Ascending aorta (tissue), 2 donors: ENCODE measurements around the gene PITPNC1. TPM values are rescaled to one million over a fixed set of nuclear protein-coding genes. Genes with fewer than 3 reads are reported as not detected.
"Not testable (repeated sequence)": the region's sequence is repeated elsewhere in the genome, so short reads cannot be mapped to it uniquely, and the experiment has no call there.

Experiments used
- DNase-seq, 2 donors: peaks; one replicate each; pipeline ENCODE4 v3.0.0-alpha.2; 2019; ENCODE audit warnings: low spot score in 2 of 2
- H3K27ac ChIP-seq, 2 donors: fragments of 200-600 bp; sonication (generic); one replicate each; pipeline ENCODE4 v1.5.1; 2016 to 2017; ENCODE audit warnings: mild to moderate bottlenecking in 1 of 2
- H3K27me3 ChIP-seq: fragments of 200-600 bp; sonication (generic); one replicate; pipeline ENCODE4 v1.5.1; 2017
- H3K36me3 ChIP-seq, 2 donors: fragments of 200-600 bp; sonication (generic); one replicate each; pipeline ENCODE4 v1.5.1; 2016
- H3K4me1 ChIP-seq, 2 donors: fragments of 200-600 bp; sonication (generic); one replicate each; pipeline ENCODE4 v1.5.1; 2016 to 2017; ENCODE audit warnings: mild to moderate bottlenecking in 1 of 2
- H3K4me3 ChIP-seq, 2 donors: fragments of 200-600 bp; sonication (generic); one replicate each; pipeline ENCODE4 v1.5.1; 2016 to 2017; ENCODE audit warnings: mild to moderate bottlenecking in 1 of 2
- H3K9me3 ChIP-seq, 2 donors: fragments of 200-600 bp; sonication (generic); one replicate each; pipeline ENCODE4 v1.5.1; 2016
- intact Hi-C: fragments of 100-400 bp; cut with DNase I; formaldehyde crosslinking; loops from one replicate; pipeline ENCODE4 v1.15.1; 2023
- total RNA-seq: library from RNA; depleted of rRNA; stranded (reverse); fragments of >200 nt; gene quantifications from one replicate; pipeline ENCODE4 v1.1.0, GENCODE V29; 2016
- TF ChIP-seq, protein P1 (sequence below), 3 experiments: fragments of 200-600 bp in 2 of 3; fragments of 450-650 bp in 1 of 3; sonication (generic) in 2 of 3; IDR thresholded peaks; one replicate each; pipeline ENCODE4 v1.5.1; 2016 to 2019; ENCODE audit warnings: antibody characterized with exemption in 3 of 3, mild to moderate bottlenecking in 1 of 3, moderate library complexity in 1 of 3

Gene PITPNC1
- total RNA-seq, 1 donor from 2014 or later: 10.9 TPM

DNA sequence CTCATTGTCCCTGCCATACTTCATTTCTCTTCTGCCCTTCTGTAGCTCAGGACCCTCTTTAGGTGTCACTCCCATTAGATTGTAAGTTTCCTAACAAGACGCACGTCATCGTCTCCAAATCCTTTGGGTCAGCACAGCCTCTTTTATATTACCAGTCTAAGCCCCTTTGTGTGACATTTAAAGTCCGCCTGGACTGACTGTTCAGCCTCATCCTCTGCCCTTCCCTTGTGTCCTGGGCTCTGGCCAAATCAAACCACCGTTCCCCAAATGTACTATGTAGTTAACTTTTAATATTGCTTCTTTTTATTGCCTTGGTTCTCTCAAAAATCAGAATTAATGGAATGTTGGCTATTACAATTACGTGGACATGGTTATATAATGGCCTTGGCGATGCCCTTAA, 38.2 kb downstream of the PITPNC1 start:
- no peak overlapping the region for H3K4me3 ChIP-seq
- H3K36me3 ChIP-seq: no peaks in the 10 kb centered on the region
- no peak for DNase-seq
- TF ChIP-seq, protein P1, sequence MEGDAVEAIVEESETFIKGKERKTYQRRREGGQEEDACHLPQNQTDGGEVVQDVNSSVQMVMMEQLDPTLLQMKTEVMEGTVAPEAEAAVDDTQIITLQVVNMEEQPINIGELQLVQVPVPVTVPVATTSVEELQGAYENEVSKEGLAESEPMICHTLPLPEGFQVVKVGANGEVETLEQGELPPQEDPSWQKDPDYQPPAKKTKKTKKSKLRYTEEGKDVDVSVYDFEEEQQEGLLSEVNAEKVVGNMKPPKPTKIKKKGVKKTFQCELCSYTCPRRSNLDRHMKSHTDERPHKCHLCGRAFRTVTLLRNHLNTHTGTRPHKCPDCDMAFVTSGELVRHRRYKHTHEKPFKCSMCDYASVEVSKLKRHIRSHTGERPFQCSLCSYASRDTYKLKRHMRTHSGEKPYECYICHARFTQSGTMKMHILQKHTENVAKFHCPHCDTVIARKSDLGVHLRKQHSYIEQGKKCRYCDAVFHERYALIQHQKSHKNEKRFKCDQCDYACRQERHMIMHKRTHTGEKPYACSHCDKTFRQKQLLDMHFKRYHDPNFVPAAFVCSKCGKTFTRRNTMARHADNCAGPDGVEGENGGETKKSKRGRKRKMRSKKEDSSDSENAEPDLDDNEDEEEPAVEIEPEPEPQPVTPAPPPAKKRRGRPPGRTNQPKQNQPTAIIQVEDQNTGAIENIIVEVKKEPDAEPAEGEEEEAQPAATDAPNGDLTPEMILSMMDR (IDR thresholded peaks at IDR 0.05): no peak
- H3K27me3 ChIP-seq: no peaks in the 10 kb centered on the region
- no peak overlapping the region for H3K27ac ChIP-seq
- intact Hi-C loops: no loop called here
- H3K9me3 ChIP-seq: peaks cover 0 to 5% of the 10 kb centered on the region in 2 donors
- H3K4me1 ChIP-seq: no peaks in the 10 kb centered on the region

- TF ChIP-seq, protein P1 (IDR thresholded peaks at IDR 0.05): no peak
- Histone ChIP-seq H3K4me1 (no peaks in the 10 kb centered on the region), H3K9me3 (peaks cover 0 to 5% of the 10 kb centered on the region in 2 donors), H3K36me3 (no peaks in the 10 kb centered on the region), H3K27ac (no peak overlapping the region), H3K4me3 (no peak overlapping the region), H3K27me3 (no peaks in the 10 kb centered on the region)
- intact Hi-C loops: no loop called here
- no peak for DNase-seq
Measured at GRCh38 chr17:67417507-67417906, 40.4 kb downstream of the PITPNC1 start.

- no peaks in the 10 kb centered on the region for H3K27me3 ChIP-seq
- no peak for DNase-seq
- no peaks in the 10 kb centered on the region for H3K9me3 ChIP-seq
- H3K36me3 ChIP-seq: no peaks in the 10 kb centered on the region
- no peaks in the 10 kb centered on the region for H3K4me1 ChIP-seq
- no peak overlapping the region for H3K4me3 ChIP-seq
- TF ChIP-seq, protein P1 (IDR thresholded peaks at IDR 0.05): no peak
- no peak overlapping the region for H3K27ac ChIP-seq
- intact Hi-C loops: no loop called here
Measured at GRCh38 chr17:67420994-67421393, 43.9 kb downstream of the PITPNC1 start.

GRCh38 chr17:67421869-67422273, 44.8 kb downstream of the PITPNC1 start:
- no peak for DNase-seq

DNA sequence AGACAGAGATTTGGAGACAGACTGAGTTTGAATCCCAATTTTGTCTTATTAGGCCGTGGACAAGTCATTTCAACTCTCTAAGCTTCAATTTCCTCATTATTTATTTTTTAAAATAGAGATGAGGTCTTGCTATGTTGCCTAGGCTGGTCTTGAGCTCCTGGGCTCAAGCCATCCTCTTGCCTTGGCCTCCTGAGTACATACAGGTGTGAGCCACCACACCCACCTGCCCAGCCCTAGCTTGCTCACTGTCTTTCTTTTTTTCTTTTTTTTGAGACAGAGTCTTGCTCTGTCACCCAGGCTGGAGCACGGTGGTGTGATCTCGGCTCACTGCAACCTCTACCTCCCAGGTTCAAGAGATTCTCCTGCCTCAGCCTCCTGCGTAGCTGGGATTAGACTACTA, 45.2 kb downstream of the PITPNC1 start:
- H3K9me3 ChIP-seq, intact Hi-C loops, H3K4me3 ChIP-seq, H3K36me3 ChIP-seq, H3K4me1 ChIP-seq, DNase-seq, H3K27me3 ChIP-seq: not testable (repeated sequence)
- peak overlapping the region in 1 of 2 donors; percentile 35 for H3K27ac ChIP-seq

More at GRCh38 chr17:67421869-67422273, 44.8 kb downstream of the PITPNC1 start:
- Histone ChIP-seq H3K36me3 (no peaks in the 10 kb centered on the region), H3K27me3 (no peaks in the 10 kb centered on the region), H3K4me1 (no peaks in the 10 kb centered on the region), H3K4me3 (no peak overlapping the region), H3K9me3 (no peaks in the 10 kb centered on the region), H3K27ac (no peak overlapping the region)
- TF ChIP-seq, protein P1 (IDR thresholded peaks at IDR 0.05): no peak
- intact Hi-C loops: no loop called here

GRCh38 chr17:67422897-67423296, 45.8 kb downstream of the PITPNC1 start:
- DNase-seq: no peak
- Histone ChIP-seq H3K4me1 (no peaks in the 10 kb centered on the region), H3K9me3 (no peaks in the 10 kb centered on the region), H3K36me3 (no peaks in the 10 kb centered on the region), H3K27me3 (no peaks in the 10 kb centered on the region), H3K4me3 (no peak overlapping the region), H3K27ac (no peak overlapping the region)
- intact Hi-C loops: no loop called here
- TF ChIP-seq, protein P1 (IDR thresholded peaks at IDR 0.05): no peak
